Mesothelial cell of epicardium (in vitro differentiated cells): ENCODE measurements around the gene HSPA12B. TPM values are rescaled to one million over a fixed set of nuclear protein-coding genes. Genes with fewer than 3 reads are reported as not detected.

Source experiments
- DNase-seq, 2 experiments: peaks; one replicate each; pipeline ENCODE4 v3.0.0; 2021; ENCODE audit warnings: low spot score in 2 of 2; ENCODE audit not compliant: unreplicated experiment in 2 of 2
- H3K27ac Mint-ChIP-seq: 2 replicates; pipeline ENCODE4 v1.8.0; 2021; ENCODE audit warnings: mixed read lengths
- H3K27me3 Mint-ChIP-seq: 2 replicates; pipeline ENCODE4 v1.8.0; 2021; ENCODE audit warnings: low read depth, mixed read lengths
- H3K36me3 Mint-ChIP-seq: 2 replicates; pipeline ENCODE4 v1.8.0; 2021; ENCODE audit warnings: mixed read lengths
- H3K4me1 Mint-ChIP-seq: 2 replicates; pipeline ENCODE4 v1.8.0; 2021; ENCODE audit warnings: mixed read lengths
- H3K4me3 Mint-ChIP-seq: 2 replicates; pipeline ENCODE4 v1.8.0; 2021; ENCODE audit warnings: mild to moderate bottlenecking, moderate library complexity, mixed read lengths
- H3K9me3 Mint-ChIP-seq: 2 replicates; pipeline ENCODE4 v1.8.0; 2021; ENCODE audit warnings: mixed read lengths
- CTCF ChIP-seq: fragments of 200-600 bp; sonication (generic); IDR thresholded peaks from one replicate; pipeline ENCODE4 v1.5.0; 2021; ENCODE audit warnings: antibody characterized with exemption; ENCODE audit not compliant: unreplicated experiment
- total RNA-seq: library from RNA; stranded (reverse); gene quantifications from 3 replicates; pipeline ENCODE4 v1.2.1, GENCODE V29; 2021

Gene HSPA12B
- total RNA-seq, 1 donor from 2014 or later = 13.0 TPM

- peaks cover 9% of the 10 kb centered on the region for H3K36me3 Mint-ChIP-seq
- no peak overlapping the region for H3K27ac Mint-ChIP-seq
- no peak for TF ChIP-seq CTCF
- H3K9me3 Mint-ChIP-seq = no peaks in the 10 kb centered on the region
- H3K27me3 Mint-ChIP-seq = peaks cover 89% of the 10 kb centered on the region
- DNase-seq = no peak
- H3K4me3 Mint-ChIP-seq = no peak overlapping the region
- H3K4me1 Mint-ChIP-seq = peaks cover 4% of the 10 kb centered on the region
These were observed 15.6 kb downstream of the HSPA12B start for GRCh38 chr20:3748073-3748472.

- TF ChIP-seq CTCF = no peak
- no peak for DNase-seq
- Mint-ChIP-seq H3K9me3 (no peaks in the 10 kb centered on the region), H3K27me3 (peaks cover 81% of the 10 kb centered on the region), H3K4me1 (peaks cover 4% of the 10 kb centered on the region), H3K4me3 (no peak overlapping the region), H3K27ac (no peak overlapping the region), H3K36me3 (peaks cover 5% of the 10 kb centered on the region)
These were observed 16.7 kb downstream of the HSPA12B start for GRCh38 chr20:3749087-3749688.

- Mint-ChIP-seq H3K27ac (no peak overlapping the region), H3K4me3 (peak overlapping the region; percentile 63), H3K9me3 (no peaks in the 10 kb centered on the region), H3K27me3 (peaks cover 74% of the 10 kb centered on the region), H3K36me3 (no peaks in the 10 kb centered on the region), H3K4me1 (peaks cover 4% of the 10 kb centered on the region)
- peak; percentile 88 for TF ChIP-seq CTCF
- peak; percentile 49 to 75 for DNase-seq
These were observed 17.4 kb downstream of the HSPA12B start for GRCh38 chr20:3749689-3750531.

GRCh38 chr20:3751305-3751674 is 18.8 kb downstream of the HSPA12B start:
- no peak for TF ChIP-seq CTCF
- Mint-ChIP-seq H3K4me3 (no peak overlapping the region), H3K4me1 (peaks cover 4% of the 10 kb centered on the region), H3K27ac (no peak overlapping the region), H3K36me3 (no peaks in the 10 kb centered on the region), H3K9me3 (no peaks in the 10 kb centered on the region), H3K27me3 (peaks cover 60% of the 10 kb centered on the region)
- no peak for DNase-seq

GRCh38 chr20:3751675-3752385 is 19.3 kb downstream of the HSPA12B start:
- Mint-ChIP-seq H3K4me1 (peaks cover 4% of the 10 kb centered on the region), H3K9me3 (no peaks in the 10 kb centered on the region), H3K4me3 (peak overlapping the region; percentile 22), H3K27ac (no peak overlapping the region), H3K36me3 (no peaks in the 10 kb centered on the region), H3K27me3 (peaks cover 55% of the 10 kb centered on the region)
- no peak for DNase-seq
- TF ChIP-seq CTCF = no peak
